ENCODE measurements around the gene STEAP2. TPM values are rescaled to one million over a fixed set of nuclear protein-coding genes. Genes with fewer than 3 reads are reported as not detected.
"Not testable (repeated sequence)": the region's sequence is repeated elsewhere in the genome, so short reads cannot be mapped to it uniquely, and the experiment has no call there.

STEAP2 gene
- 5.9 TPM for polyA plus RNA-seq (2013, experiment 1 of 2; ENCODE audit: insufficient read length)
- polyA plus RNA-seq (2013, experiment 2 of 2; ENCODE audit: insufficient read length), result 5.3 TPM

DNA sequence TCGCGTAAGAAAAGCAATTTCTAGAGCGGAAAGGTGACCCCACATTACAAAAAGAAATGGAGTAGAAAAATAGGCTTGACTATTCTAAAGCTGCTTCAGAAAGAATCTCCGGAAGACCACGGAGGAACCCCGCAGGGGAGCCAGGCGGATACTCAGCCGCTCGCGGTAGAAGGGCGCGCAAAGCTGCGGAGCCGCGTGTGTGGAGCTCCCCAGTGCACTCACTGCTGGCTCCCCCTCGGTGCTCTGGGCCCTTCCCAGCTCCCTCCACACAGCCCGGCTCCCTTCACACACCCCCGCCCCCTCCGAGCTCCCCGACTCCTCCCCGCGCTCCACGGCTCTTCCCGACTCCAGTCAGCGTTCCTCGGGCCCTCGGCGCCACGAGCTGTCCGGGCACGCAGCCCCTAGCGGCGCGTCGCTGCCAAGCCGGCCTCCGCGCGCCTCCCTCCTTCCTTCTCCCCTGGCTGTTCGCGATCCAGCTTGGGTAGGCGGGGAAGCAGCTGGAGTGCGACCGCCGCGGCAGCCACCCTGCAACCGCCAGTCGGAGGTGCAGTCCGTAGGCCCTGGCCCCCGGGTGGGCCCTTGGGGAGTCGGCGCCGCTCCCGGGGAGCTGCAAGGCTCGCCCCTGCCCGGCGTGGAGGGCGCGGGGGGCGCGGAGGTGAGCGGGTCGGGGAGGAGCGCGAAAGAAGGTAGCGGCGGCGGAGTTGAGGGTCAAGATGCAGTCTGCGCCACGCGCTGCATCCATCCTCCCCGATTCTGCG lies at the start of gene STEAP2:
Gene STEAP2 (plus strand): TSS at position 350 of the 758 bp plus-strand sequence. CDS start 13,343 bp downstream, outside the sequence.
- peak; percentile 96 for DNase-seq

DNA sequence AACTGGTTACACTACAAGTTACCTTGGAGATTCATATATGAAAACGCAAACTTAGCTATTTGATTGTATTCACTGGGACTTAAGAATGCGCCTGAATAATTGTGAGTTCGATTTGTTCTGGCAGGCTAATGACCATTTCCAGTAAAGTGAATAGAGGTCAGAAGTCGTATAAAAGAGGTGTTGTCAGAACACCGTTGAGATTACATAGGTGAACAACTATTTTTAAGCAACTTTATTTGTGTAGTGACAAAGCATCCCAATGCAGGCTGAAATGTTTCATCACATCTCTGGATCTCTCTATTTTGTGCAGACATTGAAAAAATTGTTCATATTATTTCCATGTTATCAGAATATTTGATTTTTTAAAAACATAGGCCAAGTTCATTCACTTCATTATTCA lies 48.0 kb upstream of the STEAP2 start:
- no peak for DNase-seq

DNA sequence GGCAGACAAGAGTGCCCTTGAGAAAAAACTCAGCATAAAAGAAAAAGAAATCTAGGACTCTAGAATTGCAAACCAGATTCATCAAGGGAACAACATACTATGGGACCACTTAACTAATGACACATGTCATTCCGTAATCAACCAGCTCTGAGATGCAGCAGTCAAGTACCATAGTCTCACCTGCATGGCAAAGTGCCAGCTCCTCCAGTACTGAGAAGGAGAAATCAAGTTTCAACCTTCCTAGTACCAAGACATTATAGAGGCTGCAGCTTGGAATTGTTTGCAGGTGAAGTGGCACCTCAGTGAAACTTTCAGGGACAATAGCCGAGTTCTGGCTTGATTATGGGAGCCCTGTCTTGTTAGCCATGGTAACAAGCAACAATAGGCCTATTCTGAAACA lies 45.8 kb upstream of the STEAP2 start:
- no peak for DNase-seq

DNA sequence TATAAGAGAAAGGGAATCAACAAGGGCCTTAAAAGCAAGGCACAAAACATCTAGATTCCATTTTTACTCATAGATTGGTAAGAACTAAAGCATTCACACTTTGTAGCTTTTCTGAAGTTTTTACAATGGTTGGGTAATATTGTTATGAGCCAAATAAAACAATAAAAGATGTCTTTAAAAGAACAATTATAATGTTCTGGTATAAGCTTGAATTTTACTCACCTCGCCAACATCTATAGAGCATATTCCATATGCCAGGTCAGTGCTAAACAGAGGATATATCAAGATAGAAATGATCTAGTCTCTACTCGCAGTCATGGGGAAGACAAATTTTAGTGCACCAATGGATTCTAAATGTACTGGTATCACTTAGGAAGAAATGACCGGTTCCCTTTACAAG lies 45.4 kb upstream of the STEAP2 start:
- DNase-seq, result no peak

GRCh38 chr7:90167361-90167760 lies 44.2 kb upstream of the STEAP2 start:
- no peak for DNase-seq

- no peak for DNase-seq
Observed at GRCh38 chr7:90169891-90170290, 41.6 kb upstream of the STEAP2 start.

DNA sequence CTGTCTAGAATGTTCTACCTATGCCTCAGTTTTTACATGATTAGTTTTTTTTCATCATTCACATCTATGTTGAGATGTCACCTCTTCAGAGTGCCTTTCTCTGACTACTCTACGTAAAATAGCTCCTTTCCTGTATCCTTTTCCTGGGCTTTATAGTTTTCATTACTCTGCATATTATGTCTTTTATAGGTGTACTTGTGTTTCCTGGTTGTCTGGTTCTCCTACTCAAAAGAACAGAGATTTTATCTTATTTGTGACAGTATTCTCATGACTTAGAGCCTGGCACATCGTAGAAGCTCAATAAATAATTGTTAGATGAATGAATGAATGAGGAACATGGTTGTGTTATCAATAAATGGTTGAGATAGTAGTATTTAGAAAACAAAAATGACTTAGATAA lies 39.4 kb upstream of the STEAP2 start:
- no peak for DNase-seq

- no peak for DNase-seq
Observed at GRCh38 chr7:90172624-90173023, 38.9 kb upstream of the STEAP2 start.

DNA sequence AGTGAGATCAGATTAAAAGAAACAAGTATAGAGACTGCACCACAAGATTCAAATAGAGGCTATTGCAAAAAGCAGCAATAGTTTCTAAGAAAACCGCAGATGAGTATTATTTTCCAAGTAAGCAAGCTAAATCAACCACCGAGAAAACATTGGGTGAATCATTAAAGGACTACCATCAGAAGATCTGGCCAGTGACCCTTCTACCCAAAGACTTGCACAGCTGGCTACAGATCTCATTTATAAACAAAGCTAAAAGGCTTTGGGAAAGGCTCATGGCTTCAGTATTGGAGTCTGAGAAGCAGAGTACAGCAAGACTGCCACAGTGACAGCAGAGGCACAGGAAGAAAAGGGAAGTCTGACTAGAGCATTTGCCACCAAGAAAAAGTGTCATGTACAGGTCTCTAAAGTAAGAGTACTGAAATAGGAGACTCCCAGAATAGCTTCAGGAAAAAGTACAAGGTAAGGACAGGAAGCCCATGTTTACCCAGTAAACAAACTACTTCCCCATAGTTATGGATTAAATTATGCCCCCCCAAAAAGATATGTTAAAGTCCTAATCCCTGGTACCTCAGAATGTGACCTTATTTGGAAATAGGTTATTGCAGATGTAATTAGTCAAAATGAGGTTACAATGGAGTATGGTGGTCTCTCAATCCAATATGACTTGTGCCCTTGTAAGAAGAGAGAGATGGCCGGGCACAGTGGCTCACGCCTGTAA lies 38.3 kb upstream of the STEAP2 start:
- no peak for DNase-seq

GRCh38 chr7:90175667-90176066 lies 35.9 kb upstream of the STEAP2 start:
- DNase-seq, result no peak

GRCh38 chr7:90176195-90176594 lies 35.3 kb upstream of the STEAP2 start:
- no peak for DNase-seq

- DNase-seq, result no peak
Observed at GRCh38 chr7:90178166-90178565, 33.4 kb upstream of the STEAP2 start.

- DNase-seq, result peak; percentile 87
Observed at GRCh38 chr7:90178679-90179278, 32.8 kb upstream of the STEAP2 start.

GRCh38 chr7:90180011-90180585 lies 31.4 kb upstream of the STEAP2 start:
- peak; percentile 61 for DNase-seq

- DNase-seq, result no peak
Observed at GRCh38 chr7:90180649-90181048, 30.9 kb upstream of the STEAP2 start.

GRCh38 chr7:90181485-90181884 lies 30.1 kb upstream of the STEAP2 start:
- DNase-seq, result no peak

DNA sequence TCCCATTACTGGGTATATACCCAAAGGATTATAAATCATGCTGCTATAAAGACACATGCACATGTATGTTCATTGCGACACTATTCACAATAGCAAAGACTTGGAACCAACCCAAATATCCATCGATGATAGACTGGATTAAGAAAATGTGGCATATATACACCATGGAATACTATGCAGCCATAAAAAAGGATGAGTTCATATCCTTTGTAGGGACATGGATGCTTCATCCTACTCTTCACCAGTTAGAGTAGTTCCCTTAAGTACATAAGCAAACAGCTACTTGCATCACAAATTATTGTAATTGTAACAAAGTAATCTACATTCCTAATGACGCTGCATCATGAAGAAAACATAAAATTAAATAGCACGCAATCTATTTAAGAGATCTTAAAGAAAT lies 25.2 kb upstream of the STEAP2 start:
- not testable (repeated sequence) for DNase-seq

DNA sequence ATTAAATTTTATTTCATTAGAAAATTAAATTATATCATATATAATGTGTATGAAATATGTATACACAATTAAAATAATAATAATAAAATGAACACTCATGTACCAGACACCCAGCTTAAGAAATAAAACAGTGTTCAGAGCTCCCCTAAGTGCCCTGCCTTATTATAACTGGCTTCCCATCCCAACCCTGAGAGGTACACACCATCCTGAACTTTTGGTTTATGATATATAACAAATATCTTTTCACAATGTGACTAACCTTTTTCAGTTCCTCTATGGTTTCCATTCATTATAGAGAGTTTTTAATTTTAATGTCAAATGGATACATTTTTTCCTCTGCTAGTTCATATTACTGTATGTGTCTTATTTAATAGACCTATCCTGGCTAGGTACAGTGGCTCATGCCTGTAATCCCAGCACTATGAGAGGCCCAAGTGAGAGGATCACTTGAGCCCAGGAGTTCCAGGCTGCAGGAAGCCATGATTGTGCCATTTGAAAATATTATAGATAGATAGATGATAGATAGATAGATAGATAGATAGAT lies 24.0 kb upstream of the STEAP2 start:
- no peak for DNase-seq

- no peak for DNase-seq
Observed at GRCh38 chr7:90188281-90188680, 23.3 kb upstream of the STEAP2 start.

DNA sequence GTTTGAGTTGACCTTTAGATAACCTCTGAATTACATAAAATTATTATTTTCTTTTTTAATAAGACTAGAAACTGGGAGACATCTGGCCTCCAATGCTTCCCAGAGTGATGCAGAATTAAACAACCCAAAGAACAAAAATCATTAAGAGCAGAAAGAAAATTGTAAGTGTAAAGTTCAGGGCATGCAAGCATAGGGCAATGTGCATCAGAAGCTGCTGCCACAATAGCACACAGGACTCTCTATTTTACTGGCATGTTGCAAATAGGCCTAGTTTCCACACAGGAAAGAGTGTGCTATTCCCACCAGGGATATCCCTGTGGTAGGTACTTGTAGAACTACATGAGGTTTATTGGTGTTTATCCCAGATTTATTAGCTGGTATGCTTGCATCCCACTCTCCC lies 20.5 kb upstream of the STEAP2 start:
- no peak for DNase-seq

GRCh38 chr7:90191648-90192047 lies 19.9 kb upstream of the STEAP2 start:
- no peak for DNase-seq

DNA sequence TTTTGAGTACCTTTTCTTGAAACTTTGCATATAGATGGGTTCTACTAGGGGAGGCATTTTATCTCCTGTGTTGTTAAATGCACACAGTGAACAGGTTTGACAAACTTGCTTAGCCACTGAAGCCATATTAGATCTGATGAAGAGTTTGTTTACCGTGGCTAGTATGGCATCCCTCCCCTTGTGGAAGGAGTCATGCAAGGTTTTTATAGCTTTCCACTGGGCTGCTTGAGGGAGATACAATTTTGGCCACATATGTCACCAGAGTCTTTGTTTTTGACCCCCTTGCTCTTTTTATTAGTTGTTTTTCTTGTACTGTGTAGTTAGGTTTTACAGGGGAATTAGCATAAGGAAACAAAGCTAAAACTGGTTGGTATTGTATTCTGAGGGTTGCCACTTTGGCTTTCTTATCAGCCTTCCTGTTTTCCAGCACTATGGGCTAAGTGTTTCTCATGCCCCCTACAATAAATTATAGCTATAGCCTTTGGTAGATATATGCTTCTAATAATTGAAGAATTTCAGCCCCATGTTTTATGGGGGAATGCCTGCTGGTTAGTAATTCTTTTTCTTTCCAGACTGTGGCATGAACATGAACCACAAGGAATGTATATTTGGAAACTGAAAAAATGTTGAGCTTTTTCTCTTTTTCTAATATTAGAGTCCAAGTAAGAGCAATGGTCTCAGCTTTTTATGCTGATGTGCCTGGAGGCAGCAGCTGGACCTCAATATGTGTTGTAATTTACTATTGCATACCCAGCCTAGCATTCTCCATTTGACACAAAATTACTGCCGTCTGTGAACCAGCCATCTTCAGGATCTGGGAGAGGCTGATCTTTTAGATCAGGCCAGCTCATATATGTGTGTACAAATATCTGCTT lies 18.4 kb upstream of the STEAP2 start:
- DNase-seq, result peak; percentile 76
